H1 (cell line): Measurements from ENCODE around the gene GRIK1. TPM values are rescaled to one million over a fixed set of nuclear protein-coding genes. Genes with fewer than 3 reads are reported as not detected.

Experiments used
- CTCF ChIA-PET: fragments of 300-600 bp; sonication (Branson Sonifier 250); formaldehyde crosslinking; loops from one replicate; lab custom pipeline; 2021; ENCODE audit not compliant: partially characterized antibody; lab: Charles Lee
- POLR2A ChIA-PET: fragments of 300-600 bp; sonication (Branson Sonifier 250); formaldehyde crosslinking; loops from one replicate; lab custom pipeline; 2021; ENCODE audit warnings: inconsistent platforms; ENCODE audit not compliant: partially characterized antibody; lab: Charles Lee
- DNase-seq, 2 experiments: peaks; one replicate each; pipeline versions ENCODE4 v3.0.0 to v3.0.0-alpha.2; 2010 to 2022; ENCODE audit warnings: low spot score in 2 of 2, low read depth in 1 of 2, mixed read lengths in 1 of 2
- FAIRE-seq: peaks from 2 replicates; lab custom pipeline; 2011; peaks lifted over from hg19 to GRCh38; lab: Jason Lieb, UNC
- H2AFZ ChIP-seq: 2 replicates; pipeline ENCODE4 v1.8.1; 2012; ENCODE audit warnings: low read length, inconsistent platforms
- H2AK5ac ChIP-seq: 2 replicates; pipeline ENCODE4 v1.6.1; 2013; ENCODE audit warnings: low read depth, low read length
- H2BK120ac ChIP-seq: replicated peaks from 2 replicates; pipeline ENCODE3; 2013; ENCODE audit warnings: low read depth, low read length, inconsistent platforms
- H2BK12ac ChIP-seq: 2 replicates; pipeline ENCODE4 v1.6.1; 2013; ENCODE audit warnings: low read depth, low read length
- H2BK15ac ChIP-seq: 2 replicates; pipeline ENCODE4 v1.6.1; 2013; ENCODE audit warnings: low read length
- H2BK20ac ChIP-seq: 2 replicates; pipeline ENCODE4 v1.6.1; 2013; ENCODE audit warnings: low read length
- H2BK5ac ChIP-seq: 2 replicates; pipeline ENCODE4 v1.6.1; 2013; ENCODE audit warnings: low read depth, low read length
- H3K14ac ChIP-seq: 2 replicates; pipeline ENCODE4 v1.6.1; 2013; ENCODE audit warnings: inconsistent platforms; ENCODE audit not compliant: insufficient read length
- H3K18ac ChIP-seq: 2 replicates; pipeline ENCODE4 v1.6.1; 2013; ENCODE audit warnings: low read length; ENCODE audit errors: extremely low read depth
- H3K23ac ChIP-seq: 2 replicates; pipeline ENCODE4 v1.6.1; 2013; ENCODE audit warnings: inconsistent platforms; ENCODE audit not compliant: insufficient read length
- H3K23me2 ChIP-seq: 2 replicates; pipeline ENCODE4 v1.6.1; 2013; ENCODE audit warnings: low read depth, low read length
- H3K27ac ChIP-seq: 2 replicates; pipeline ENCODE4 v1.6.1; 2011; ENCODE audit warnings: low read depth, low read length, inconsistent platforms
- H3K27me3 ChIP-seq, 4 experiments: replicated peaks in 1 of 4; 1 replicate in 1 of 4; 2 replicates in 3 of 4; pipeline versions ENCODE4 v1.6.1 to v1.8.1; 2011 to 2013; ENCODE audit warnings: low read length in 3 of 4, mild to moderate bottlenecking in 3 of 4, inconsistent platforms in 2 of 4, mixed read lengths in 2 of 4, moderate library complexity in 1 of 4; ENCODE audit not compliant: control insufficient read depth in 3 of 4, insufficient read depth in 3 of 4; ENCODE audit errors: extremely low read depth in 1 of 4
- H3K36me3 ChIP-seq, 4 experiments: 2 replicates each; pipeline versions ENCODE4 v1.6.1 to v1.8.1; 2011 to 2013; ENCODE audit warnings: mild to moderate bottlenecking in 4 of 4, low read length in 3 of 4, moderate library complexity in 2 of 4, control low read depth in 1 of 4, inconsistent platforms in 1 of 4; ENCODE audit not compliant: insufficient read depth in 4 of 4, control insufficient read depth in 2 of 4
- H3K4ac ChIP-seq: replicated peaks from 2 replicates; pipeline ENCODE3; 2013; ENCODE audit warnings: low read length, low read depth, mixed read lengths, inconsistent platforms; ENCODE audit not compliant: insufficient read length
- H3K4me1 ChIP-seq, 4 experiments: replicated peaks in 1 of 4; 1 replicate in 1 of 4; 2 replicates in 3 of 4; pipeline versions ENCODE4 v1.6.1 to v1.8.1; 2011 to 2013; ENCODE audit warnings: low read length in 3 of 4, inconsistent platforms in 2 of 4, mixed read lengths in 1 of 4; ENCODE audit not compliant: insufficient read depth in 4 of 4, control insufficient read depth in 3 of 4
- H3K4me2 ChIP-seq, 2 experiments: 2 replicates each; pipeline versions ENCODE4 v1.6.1 to v1.8.1; 2011 to 2013; ENCODE audit warnings: low read depth in 2 of 2, low read length in 2 of 2, control low read depth in 1 of 2, inconsistent platforms in 1 of 2, mild to moderate bottlenecking in 1 of 2; ENCODE audit not compliant: insufficient read depth in 1 of 2
- H3K4me3 ChIP-seq, 4 experiments: fragments of 200-600, 300-600 bp in 1 of 4; sonication (generic), shearing (Covaris generic), sonication (Bioruptor Twin) in 1 of 4; 2 replicates each; pipeline versions ENCODE4 v1.5.1 to v1.8.1; 2011 to 2016; ENCODE audit warnings: low read length in 4 of 4, low read depth in 3 of 4, control low read depth in 2 of 4, inconsistent platforms in 2 of 4, mild to moderate bottlenecking in 2 of 4, mixed read lengths in 1 of 4, moderate library complexity in 1 of 4; ENCODE audit not compliant: insufficient read depth in 2 of 4; ENCODE audit errors: extremely low read depth in 1 of 4
- H3K56ac ChIP-seq: replicated peaks from 2 replicates; pipeline ENCODE3; 2013; ENCODE audit warnings: low read depth, mild to moderate bottlenecking, mixed read lengths, low read length, inconsistent platforms; ENCODE audit not compliant: insufficient read length
- H3K79me1 ChIP-seq: 2 replicates; pipeline ENCODE4 v1.6.1; 2013; ENCODE audit warnings: low read depth, low read length, control low read depth
- H3K79me2 ChIP-seq, 2 experiments: 2 replicates each; pipeline versions ENCODE4 v1.6.1 to v1.8.1; 2012 to 2013; ENCODE audit warnings: low read length in 2 of 2, mild to moderate bottlenecking in 2 of 2, inconsistent platforms in 1 of 2; ENCODE audit not compliant: insufficient read depth in 2 of 2, control insufficient read depth in 1 of 2
- H3K9ac ChIP-seq, 4 experiments: replicated peaks in 1 of 4; 1 replicate in 1 of 4; 2 replicates in 3 of 4; pipeline versions ENCODE4 v1.6.1 to v1.8.1; 2011 to 2013; ENCODE audit warnings: low read depth in 3 of 4, low read length in 3 of 4, control low read depth in 2 of 4, mild to moderate bottlenecking in 2 of 4, moderate library complexity in 2 of 4, inconsistent platforms in 1 of 4; ENCODE audit errors: extremely low read depth in 1 of 4
- H3K9me3 ChIP-seq, 2 experiments: 2 replicates each; pipeline versions ENCODE4 v1.6.1 to v1.8.1; 2012 to 2013; ENCODE audit warnings: mild to moderate bottlenecking in 2 of 2, moderate library complexity in 2 of 2, control low read depth in 1 of 2, inconsistent platforms in 1 of 2, low read depth in 1 of 2, low read length in 1 of 2, mixed read lengths in 1 of 2; ENCODE audit not compliant: insufficient read depth in 2 of 2
- H4K20me1 ChIP-seq, 2 experiments: replicated peaks in 1 of 2; 2 replicates each; pipeline versions ENCODE3 to v1.8.1; 2011 to 2013; ENCODE audit warnings: inconsistent platforms in 2 of 2, low read length in 2 of 2, mild to moderate bottlenecking in 1 of 2; ENCODE audit not compliant: insufficient read depth in 2 of 2, control insufficient read depth in 1 of 2
- H4K5ac ChIP-seq: 2 replicates; pipeline ENCODE4 v1.6.1; 2013; ENCODE audit warnings: low read length, low read depth, mixed read lengths, inconsistent platforms; ENCODE audit not compliant: insufficient read length
- H4K8ac ChIP-seq: 2 replicates; pipeline ENCODE4 v1.8.0; 2013; ENCODE audit warnings: mild to moderate bottlenecking, moderate library complexity, low read length, inconsistent platforms; ENCODE audit not compliant: insufficient read depth; ENCODE audit errors: extremely low read depth
- H4K91ac ChIP-seq: replicated peaks from 2 replicates; pipeline ENCODE3; 2013; ENCODE audit warnings: low read length, mixed read lengths, inconsistent platforms; ENCODE audit not compliant: insufficient read length
- ATF3 ChIP-seq: IDR thresholded peaks from 2 replicates; pipeline ENCODE4 v1.6.1; 2011; ENCODE audit warnings: low read depth, mild to moderate bottlenecking, low read length; ENCODE audit not compliant: insufficient read depth
- E2F6 ChIP-seq: IDR thresholded peaks from 2 replicates; pipeline ENCODE4 v1.6.1; 2012; ENCODE audit warnings: inconsistent platforms
- FOSL1 ChIP-seq: IDR thresholded peaks from 2 replicates; pipeline ENCODE4 v1.6.1; 2011; ENCODE audit warnings: mild to moderate bottlenecking, low read depth, low read length, moderate library complexity; ENCODE audit not compliant: insufficient read depth
- GTF2F1 ChIP-seq: IDR thresholded peaks from 2 replicates; pipeline ENCODE4 v1.6.1; 2012; ENCODE audit warnings: low read depth, low read length, improper control_type of control experiment, borderline replicate concordance
- KDM1A ChIP-seq: fragments of 200-600, 300-600 bp; sonication (generic); IDR thresholded peaks from 2 replicates; pipeline ENCODE4 v1.7.1; 2016; ENCODE audit warnings: mild to moderate bottlenecking, low read length, borderline replicate concordance
- polyA plus RNA-seq, 7 experiments: library from polyadenylated mRNA; depleted of rRNA in 3 of 7; stranded (reverse) in 5 of 7; unstranded in 2 of 7; fragments of >200 nt in 5 of 7; fragments of 200-250 nt in 2 of 7; gene quantifications; 1 replicate in 5 of 7; 2 replicates in 1 of 7; 4 replicates in 1 of 7; pipeline versions ENCODE4 v1.2.1 to v1.2.3, GENCODE V29; 2011 to 2013; ENCODE audit warnings: missing spikeins in 2 of 7, mixed read lengths in 2 of 7
- total RNA-seq: library from RNA; stranded (reverse); fragmentation: NEBNext Ultra II Directional; extraction: Animal tissue kit (Norgen Biotek cat#: 25700); gene quantifications from 2 replicates; pipeline ENCODE4 v1.2.1, GENCODE V29; 2021

The GRIK1 gene
- total and polyA plus RNA-seq, 2 of the 8 experiments (the other 6 are each of a cell fraction or from before 2014, with no cell fraction given), result 0.11 to 0.32 TPM

- Histone ChIP-seq H2AFZ (no peak overlapping the region), H3K14ac (no peak overlapping the region), H3K23ac (no peak overlapping the region), H3K18ac (no peak overlapping the region), H2BK12ac (no peak overlapping the region), H3K9me3 (no peaks in the 10 kb centered on the region), H4K8ac (no peak overlapping the region), H3K56ac (no peak overlapping the region), H2BK5ac (no peak overlapping the region), H3K79me1 (no peaks in the 10 kb centered on the region), H4K91ac (no peak overlapping the region), H3K9ac (no peak overlapping the region), H3K4me2 (no peak overlapping the region), H3K4me1 (peaks cover 0 to 3% (median 0%) of the 10 kb centered on the region in 4 experiments; a peak in 1 of 7 replicates), H4K20me1 (no peaks in the 10 kb centered on the region), H2BK20ac (no peak overlapping the region), H3K79me2 (no peaks in the 10 kb centered on the region), H4K5ac (no peak overlapping the region), H3K23me2 (no peaks in the 10 kb centered on the region), H2BK15ac (no peak overlapping the region), H2BK120ac (no peak overlapping the region), H3K27me3 (no peaks in the 10 kb centered on the region), H2AK5ac (no peak overlapping the region), H3K36me3 (no peaks in the 10 kb centered on the region), H3K4me3 (no peak overlapping the region), H3K27ac (no peak overlapping the region), H3K4ac (no peak overlapping the region)
- ChIA-PET POLR2A (no interaction called here), CTCF (interaction anchor here (0.7 kb wide), 1 partner anchor 298 kb away, joined by 3 read pairs; no protein-coding TSS in a partner anchor)
- FAIRE-seq, result no peak
- TF ChIP-seq KDM1A, result no peak
- no peak for TF ChIP-seq GTF2F1
- TF ChIP-seq E2F6, result no peak
- TF ChIP-seq ATF3, result no peak
- no peak for TF ChIP-seq FOSL1
- DNase-seq, result no peak
These were observed 52.3 kb downstream of the GRIK1 start for GRCh38 chr21:29887313-29888009.
